Hematopoietic multipotent progenitor cell treated with erythropoietin and hydrocortisone succinate and interleukin-3 and kit ligand, for 8 days (in vitro differentiated cells): ENCODE measurements around the gene SLC19A1.

Source experiments
- DNase-seq: peaks from one replicate; pipeline ENCODE4 v3.0.0-alpha.2; 2015

SLC19A1 gene

DNA sequence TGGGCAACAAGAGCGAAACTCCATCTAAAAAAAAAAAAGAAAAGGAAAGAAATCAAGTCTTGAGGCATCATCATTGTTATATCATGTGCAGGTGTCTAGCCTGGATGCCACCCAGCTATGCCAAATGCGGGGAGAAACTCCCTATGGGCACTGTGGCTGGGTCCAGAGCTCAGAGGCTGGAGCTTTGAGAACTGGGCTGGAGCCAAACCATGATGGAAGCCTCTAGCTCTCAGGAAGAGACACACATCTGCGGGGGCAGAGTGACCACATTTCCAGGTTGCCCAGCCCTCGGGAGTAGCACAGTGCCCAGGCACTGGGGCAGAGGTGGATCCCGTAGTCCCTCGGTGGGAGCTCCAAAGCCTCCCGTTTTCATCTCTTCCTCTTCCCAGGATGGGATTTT is 78.4 kb downstream of the SLC19A1 start:
- no peak for DNase-seq

DNA sequence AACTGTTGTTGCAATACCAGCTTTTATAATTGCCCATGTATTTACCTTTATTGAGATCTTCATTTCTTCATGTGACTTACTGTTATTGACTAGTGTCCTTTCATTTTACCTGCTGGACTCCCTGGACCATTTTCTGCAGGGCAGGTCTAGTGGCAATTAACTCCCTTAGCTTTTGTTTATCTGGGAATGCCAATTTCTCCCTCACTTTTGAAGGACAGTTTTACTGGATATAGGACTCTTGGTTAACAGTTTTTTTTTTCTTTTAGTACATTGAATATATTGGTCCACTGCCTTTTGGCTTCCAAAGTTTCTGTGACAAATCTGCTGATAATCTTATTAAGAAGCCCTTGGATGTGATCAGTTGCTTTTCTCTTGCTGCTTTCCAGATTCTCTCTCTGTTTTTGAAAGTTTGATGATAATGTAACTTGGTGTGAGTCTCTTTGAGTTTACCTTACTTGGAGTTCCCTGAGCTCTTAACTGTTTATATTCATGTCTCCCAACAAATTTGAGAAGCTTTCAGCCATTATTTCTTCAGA is 80.4 kb downstream of the SLC19A1 start:
- DNase-seq = no peak

DNA sequence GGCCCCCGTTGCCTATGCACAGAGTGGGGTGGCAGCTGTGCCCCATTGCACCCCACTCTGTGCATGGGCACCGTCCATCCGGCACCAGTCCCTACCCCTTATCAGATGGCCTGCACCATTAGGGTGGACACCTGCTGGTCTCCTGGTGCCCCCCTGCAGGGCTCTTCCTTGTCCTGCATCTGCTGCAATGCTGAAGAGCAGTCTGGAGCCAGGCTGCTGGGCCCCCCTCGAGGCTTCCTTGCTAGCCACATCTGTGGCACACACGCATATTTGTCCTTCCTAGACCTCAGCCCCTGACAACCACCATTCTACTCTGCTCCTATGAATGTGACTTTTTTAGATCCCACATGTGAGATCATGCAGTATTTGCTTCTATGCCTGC is 80.9 kb downstream of the SLC19A1 start:
- no peak for DNase-seq

DNA sequence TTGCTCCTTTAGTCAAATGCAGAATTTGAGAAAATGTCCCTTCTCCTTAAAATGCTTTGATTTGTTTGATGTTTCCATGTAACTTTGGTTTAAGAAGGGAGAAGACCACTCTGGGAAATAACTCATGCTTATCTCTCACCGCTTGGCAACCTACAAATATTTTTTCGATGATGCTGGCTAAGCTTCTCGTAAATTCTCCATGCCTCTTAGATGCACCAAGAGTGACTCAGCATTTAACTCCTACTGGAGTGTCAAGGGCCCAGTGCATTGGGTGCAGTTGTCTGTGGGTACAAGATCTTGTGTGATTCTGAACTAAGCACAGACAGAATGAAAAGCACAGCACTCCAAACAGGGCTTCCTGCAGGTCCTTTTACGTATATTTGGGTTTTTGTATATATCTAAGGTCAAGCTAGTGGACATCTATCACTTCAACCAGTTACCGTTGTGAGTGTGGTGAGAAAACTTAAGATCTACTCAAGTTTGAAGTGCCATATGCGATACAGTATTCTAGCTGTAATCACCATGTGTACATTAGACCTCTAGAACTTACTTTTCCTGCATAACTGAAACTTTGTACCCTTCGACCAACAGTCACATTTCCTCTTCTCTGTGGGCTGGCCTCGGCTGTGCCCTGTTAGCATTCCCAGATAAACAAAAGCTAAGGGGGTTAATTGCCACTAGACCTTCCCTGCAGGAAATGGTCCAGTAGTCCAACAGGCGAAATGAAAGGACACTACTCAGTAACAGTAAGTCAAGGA is 81.5 kb downstream of the SLC19A1 start:
- DNase-seq = no peak

DNA sequence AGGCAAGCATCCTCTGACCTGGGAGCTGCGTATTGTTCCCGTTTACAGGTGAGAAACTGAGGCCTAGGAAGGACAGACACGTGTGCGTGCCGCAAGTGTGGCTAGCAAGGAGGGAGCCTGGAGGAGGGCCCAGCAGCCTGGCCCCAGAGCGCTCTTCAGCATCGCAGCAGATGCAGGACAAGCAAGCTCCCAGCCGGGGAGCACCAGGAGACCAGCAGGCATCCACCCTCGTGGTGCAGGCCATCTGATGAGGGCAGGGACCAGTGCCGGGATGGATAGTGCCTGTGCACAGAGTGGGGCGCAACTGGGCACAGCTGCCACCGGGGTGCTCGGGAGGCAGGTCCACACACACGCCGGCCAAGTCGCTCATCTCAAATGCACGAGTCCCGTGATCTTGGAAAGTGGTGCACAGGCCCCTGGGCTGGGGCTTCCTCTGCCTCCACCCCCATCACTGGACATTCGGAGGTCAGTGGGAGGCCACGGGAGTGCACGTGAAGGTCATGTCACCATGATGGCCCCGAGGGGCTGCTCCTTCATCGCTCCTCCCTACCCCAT is 82.2 kb downstream of the SLC19A1 start:
- no peak for DNase-seq

DNA sequence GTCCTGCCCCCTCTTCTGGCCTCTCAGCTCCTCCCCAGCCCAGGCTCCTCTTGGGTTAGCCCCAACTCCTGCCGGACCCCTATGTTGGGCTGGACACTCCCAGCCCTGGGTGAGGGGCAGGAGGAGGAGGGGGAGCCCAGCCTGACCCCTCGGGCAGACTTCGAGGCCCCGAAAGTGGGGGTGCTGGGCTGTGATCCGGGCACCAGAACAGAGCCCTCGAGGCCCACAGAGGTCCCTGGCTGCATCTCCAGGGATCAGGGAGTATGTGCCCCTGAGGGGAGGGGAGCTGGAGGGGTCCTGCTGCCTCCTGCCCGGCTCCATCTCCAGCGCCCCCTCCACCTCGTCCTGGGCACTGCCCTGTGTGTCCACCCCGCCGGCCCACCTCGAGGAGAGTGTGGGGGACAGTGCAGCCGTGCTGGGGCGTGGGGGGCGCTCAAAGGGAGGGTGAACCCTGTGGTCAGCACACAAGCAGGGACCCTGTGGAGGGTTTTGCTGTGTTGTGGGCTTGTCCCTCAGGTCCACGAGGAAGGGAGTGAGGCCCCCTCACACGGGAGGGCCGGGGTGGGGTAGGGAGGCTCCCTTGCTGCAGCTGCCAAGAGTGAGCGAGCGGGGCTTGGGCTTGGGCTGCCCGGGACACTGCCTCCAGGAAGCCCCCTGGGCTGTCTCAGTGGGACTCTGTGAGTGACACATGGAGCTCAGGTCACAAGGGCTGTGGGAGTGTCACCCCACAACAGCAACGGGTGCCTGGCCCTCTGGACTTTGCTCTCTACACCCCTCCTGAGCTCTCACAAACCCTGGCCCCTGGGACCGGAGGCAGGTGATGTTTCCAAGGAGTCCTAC is 82.8 kb downstream of the SLC19A1 start:
- DNase-seq = no peak

DNA sequence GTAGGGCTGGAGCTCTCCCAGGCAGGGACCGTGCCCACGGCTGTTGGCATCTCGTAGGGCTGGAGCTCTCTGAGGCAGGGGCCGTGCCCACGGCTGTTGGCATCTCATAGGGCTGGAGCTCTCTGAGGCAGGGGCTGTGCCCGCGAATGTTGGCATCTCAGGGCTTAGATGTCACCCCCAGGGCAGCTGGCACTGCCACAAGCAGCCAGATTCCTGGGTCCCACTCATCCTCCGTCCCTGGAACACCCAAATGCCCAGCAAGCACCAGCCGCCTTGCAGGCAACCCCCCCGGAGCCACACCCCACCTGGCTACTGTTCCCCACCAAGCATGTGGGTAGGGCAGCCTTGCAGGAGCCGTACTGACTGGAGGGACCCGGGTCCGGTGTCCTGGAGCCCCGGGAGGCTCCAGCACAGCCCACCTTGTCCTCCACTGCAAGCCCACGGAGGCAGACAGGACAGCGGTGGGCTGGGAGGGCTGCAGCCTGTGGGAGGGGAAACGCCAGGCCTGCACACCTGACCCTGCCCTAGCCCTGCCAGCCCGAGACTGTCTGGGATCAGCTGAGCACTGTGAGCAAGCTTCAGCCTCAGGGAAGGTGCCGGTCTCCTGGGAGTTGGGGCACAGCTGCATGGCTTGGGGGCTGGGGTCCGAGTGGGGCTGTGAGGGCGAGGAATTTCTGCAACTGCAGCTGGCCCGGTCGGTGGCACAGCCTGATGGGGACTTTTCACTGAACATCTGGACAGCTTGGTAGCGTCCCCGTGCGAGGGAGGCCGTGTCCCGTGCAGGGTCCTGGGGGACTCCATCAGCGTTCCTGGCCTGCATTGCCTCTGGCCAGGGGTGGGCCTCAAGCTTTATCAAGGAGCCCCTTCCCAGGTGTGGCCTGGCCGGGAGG is 83.7 kb downstream of the SLC19A1 start:
- no peak for DNase-seq

DNA sequence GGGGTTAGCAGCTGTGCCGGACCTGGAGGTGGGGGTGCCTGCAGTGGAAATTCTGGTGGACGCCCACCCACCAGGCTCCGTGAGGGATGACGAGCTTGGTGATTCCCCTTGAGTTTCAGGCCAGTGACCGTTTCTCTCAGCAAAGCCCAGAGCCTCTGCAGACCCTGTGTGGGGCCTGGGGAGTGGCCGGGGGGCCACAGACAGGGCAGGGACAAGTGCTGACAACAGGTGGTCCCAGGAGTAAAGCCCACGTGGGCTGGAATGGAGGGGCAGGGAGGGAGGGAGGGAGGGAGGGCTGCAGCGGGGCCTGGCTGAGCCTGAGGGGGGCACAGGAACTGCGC is 84.4 kb downstream of the SLC19A1 start:
- no peak for DNase-seq

DNA sequence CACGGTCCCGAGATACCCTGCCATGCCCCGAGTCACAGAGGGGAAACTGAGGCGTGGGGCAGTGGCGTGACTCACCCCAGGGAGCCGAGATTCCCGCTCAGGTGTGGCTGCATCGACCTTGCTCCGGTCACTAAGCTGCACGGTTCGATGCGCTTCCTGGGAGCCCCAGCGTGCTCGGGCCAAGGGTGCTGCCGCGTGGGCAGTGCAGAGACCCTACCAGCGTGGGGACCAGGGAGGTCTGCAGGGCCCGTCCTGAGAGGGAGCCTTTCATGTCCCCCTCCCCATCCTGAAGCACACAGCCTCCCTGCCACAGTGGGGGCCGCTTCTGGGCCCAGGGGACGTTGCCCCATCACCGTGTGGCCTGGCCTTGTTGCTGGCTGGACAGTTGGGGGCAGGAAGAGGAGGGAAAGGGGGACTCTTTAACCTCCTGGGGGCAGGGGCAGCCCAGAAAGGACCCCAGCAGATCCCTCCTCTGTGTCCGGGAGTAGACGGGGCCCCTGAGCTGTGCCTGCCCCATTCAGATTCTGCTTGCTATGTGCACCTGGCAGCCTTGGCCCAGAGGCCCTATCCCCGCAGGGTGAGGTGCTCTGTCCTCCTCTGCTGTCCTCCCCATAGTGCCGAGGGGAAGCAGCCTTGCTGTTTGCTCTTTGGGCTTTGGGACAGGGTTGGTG is 84.9 kb downstream of the SLC19A1 start:
- DNase-seq = no peak

DNA sequence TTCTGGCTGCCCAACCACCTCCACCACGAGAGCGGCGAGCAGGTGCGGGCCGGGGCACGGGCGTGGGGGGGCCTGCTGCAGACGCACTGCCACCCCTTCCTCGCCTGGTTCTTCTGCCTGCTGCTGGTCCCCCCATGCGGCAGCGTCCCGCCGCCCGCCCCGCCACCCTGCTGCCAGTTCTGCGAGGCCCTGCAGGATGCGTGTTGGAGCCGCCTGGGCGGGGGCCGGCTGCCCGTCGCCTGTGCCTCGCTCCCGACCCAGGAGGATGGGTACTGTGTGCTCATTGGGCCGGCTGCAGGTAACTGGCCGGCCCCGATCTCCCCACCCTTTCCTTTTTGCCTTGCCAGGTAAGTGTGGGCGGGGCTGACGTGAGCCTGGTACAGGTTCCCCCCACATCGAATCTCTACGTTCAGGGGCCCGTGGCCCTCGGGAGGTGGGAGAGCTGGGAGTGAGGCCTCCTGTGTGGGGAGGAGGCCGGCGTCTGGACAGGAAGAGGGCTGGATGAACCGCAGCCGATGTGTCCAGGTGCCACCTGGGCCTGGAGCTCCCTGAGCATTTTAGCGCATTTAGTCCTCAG is 85.6 kb downstream of the SLC19A1 start:
- no peak for DNase-seq

DNA sequence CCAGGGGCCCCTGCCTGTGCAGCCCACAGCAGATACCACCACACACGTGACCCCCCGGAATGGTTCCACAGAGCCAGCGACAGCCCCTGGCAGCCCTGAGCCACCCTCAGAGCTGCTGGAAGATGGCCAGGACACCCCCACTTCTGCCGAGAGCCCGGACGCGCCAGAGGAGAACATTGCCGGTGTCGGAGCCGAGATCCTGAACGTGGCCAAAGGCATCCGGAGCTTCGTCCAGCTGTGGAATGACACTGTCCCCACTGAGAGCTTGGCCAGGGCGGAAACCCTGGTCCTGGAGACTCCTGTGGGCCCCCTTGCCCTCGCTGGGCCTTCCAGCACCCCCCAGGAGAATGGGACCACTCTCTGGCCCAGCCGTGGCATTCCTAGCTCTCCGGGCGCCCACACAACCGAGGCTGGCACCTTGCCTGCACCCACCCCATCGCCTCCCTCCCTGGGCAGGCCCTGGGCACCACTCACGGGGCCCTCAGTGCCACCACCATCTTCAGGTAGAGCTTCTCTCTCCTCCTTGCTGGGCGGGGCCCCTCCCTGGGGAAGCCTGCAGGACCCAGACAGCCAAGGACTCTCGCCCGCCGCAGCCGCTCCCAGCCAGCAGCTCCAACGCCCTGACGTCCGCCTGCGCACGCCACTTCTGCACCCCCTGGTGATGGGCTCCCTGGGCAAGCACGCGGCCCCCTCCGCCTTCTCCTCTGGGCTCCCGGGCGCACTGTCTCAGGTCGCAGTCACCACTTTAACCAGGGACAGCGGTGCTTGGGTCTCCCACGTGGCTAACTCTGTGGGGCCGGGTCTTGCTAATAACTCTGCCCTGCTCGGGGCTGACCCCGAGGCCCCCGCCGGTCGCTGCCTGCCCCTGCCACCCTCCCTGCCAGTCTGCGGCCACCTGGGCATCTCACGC is 86.3 kb downstream of the SLC19A1 start:
- no peak for DNase-seq

DNA sequence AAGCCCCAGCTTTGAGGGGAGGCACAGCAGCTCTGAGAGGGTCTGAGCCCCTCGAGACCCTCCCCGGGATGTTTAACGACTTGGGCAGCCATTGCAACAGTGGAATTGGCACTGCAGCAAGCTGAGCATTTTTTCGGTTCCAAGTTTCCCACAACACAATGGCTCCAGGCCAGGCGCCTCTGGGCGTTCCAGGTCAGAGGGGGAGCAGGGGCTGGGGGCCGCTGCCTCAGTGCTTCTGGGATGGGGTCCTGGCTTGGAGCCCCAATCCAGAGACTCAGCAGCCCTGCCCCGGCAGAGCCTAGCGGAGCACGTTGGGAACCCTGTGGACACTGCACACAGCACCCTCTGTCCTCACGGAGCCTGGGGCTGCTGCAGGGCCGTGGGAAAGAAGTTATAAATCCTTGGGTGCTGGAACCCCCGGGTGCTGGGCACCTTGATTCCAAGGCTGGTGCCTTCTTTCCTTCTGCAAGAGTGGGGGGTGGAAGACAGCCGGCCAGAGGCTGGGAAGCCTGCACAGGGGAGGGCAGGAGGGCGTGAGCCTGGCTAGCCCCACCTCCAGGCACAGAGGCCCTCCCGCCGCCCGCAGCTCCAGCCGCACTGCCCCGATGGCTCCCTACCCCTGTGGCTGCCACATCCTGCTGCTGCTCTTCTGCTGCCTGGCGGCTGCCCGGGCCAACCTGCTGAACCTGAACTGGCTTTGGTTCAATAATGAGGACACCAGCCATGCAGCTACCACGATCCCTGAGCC is 87.1 kb downstream of the SLC19A1 start:
- no peak for DNase-seq

DNA sequence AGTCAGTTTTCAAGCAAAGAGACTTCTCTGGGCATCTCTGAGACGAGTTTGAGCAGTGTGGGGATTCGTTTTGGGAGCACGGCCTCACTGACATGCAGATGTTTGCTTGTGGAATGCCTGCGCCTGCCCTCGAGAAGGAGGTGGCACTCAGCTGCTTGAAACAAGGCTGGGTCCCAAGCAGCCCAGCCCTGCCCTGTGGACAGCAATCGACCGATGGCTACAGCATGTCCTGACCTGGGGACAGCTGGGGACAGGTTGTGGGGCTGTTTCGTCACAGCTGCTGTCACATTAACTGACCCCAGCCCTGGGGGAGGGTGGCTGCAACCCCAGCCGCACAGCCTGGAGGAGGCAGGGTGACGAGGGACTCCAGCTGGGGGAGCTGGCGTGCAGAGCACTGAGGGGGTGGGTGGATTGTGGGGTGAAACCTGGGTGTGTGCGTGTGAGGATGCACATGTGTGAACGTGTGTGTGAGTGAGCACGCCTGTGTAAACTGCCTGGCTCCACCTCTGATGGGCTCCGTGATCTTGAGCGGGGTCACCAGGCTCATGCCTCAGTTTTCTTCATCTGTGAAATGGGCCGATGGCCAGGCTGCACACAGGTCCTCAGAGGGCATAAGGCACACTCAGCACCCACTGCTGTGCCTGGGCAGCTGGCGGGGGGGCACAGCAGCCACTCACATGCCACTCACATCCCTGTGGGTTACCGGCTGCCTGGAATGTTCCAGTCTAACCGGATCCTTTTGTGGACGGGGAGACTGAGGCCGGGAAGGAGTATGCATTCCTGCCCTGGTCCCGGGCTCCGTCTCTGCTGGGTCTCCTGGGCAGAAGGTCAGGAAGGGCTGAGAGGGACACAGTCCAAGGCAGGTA is 87.9 kb downstream of the SLC19A1 start:
- DNase-seq = no peak

DNA sequence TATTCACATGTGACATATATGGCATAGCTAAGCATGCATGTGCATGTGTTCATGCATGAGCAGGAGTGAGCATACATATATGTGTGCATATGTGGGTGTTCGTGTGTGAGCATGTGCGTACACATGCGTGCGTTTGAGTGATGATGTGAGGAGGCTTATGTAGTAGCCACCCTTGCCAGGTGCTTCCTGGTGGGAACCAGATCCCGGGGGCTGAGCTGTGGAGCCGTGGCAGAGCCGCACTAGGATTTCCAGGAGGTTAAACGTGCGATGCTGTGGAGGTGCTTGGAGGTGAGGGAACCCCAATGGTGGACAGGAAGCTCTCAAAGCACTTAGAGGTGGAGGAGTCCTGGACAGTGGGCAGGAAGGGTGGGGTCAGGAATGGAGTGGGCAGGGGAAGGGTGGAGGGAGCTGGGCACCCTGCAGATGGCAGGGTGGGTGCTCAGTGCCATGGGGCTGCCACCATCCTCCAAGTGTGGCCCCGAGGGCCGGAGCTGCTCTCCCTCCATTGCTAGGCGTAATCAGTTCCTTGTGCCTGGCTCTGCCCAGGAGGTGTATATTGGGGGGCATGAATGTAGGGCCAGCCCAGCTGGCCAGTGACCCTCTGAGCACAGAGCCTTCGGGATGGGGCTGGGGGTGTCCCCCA is 88.8 kb downstream of the SLC19A1 start:
- DNase-seq = no peak

DNA sequence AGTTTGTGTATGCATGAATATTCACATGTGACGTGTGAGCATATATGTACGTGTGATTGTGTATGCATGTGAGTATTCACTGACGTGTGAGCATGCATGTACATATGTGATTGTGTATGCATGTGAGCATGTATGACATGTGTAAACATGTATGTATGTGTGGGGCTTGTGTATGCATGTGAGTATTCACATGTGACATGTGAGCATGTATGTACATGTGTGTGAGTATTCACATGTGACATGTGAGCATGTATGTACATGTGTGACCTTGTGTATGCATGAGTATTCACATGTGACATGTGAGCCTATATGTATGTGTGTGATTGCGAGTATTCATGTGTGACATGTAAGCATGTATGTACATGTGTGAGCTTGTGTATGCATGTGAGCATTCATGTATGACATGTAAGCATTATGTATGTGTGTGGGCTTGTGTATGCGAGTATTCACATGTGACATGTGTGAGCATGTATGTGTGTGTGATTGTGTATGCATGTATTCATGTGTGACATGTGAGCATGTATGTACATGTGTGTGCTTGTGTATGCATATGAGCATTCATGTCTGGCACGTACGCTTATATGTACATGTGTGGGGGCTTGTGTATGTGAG is 89.4 kb downstream of the SLC19A1 start:
- no peak for DNase-seq

DNA sequence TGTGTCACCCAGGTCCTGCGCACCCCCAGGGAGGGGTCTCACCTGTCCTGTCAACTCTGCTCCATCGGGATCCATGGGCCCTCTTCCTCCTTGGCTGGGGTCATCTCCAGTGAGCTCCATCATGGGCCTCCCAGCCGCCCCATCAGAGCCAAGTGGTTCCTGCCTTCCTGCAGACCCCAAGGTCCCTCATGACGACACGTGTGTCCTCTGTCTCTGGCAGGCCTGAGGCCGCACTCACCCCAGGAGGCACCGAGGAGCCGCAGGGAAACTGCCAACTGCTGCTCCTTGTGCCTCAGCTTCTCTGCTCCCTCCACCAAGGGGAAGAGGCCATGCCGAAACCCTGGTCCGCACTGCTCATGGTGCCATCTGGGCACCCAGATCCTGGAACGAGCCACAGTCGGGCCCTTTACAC is 90.5 kb downstream of the SLC19A1 start:
- no peak for DNase-seq

DNA sequence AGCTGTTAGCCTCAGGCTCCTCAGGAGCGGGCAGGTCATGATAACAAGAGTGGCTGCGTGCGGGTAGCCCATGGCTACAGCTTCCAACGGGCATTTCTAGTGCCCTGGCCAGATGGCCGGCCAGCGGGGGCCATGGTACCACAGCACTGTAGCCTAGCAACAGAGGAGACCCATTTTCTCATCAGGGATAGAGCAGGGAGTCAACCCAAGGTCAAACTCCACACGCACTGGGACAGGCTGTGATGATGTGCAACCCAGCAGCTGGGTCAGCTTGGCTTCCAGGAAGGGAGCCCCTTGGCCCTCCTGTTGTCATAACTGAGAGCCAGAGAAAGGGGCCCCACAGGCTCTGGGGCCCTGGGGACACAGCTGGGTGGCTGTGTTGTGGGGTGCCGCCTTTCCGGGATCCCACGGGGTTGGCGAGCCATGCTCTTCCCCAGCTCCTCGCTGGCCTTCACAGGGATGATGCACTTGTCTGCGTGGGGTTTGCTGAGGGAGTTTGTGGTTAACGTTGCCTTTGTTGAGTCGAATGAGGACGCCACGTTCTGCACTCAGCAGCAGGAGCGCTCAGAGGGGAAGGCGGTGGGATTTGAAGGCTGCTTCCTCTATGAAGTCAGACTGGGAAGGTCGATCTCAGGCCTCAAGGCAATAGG is 91.0 kb downstream of the SLC19A1 start:
- no peak for DNase-seq
